HG02852 (cell line): ENCODE results near the gene IL1RAP.

Source experiments
- ATAC-seq: cut with Tn5 transposase; IDR thresholded peaks from one replicate; pipeline ENCODE4 v1.9.1; 2021; ENCODE audit warnings: mild to moderate bottlenecking, moderate library complexity; ENCODE audit not compliant: unreplicated experiment

Gene IL1RAP

GRCh38 chr3:190538288-190538687, 24.4 kb downstream of the IL1RAP start:
- ATAC-seq = no peak

DNA sequence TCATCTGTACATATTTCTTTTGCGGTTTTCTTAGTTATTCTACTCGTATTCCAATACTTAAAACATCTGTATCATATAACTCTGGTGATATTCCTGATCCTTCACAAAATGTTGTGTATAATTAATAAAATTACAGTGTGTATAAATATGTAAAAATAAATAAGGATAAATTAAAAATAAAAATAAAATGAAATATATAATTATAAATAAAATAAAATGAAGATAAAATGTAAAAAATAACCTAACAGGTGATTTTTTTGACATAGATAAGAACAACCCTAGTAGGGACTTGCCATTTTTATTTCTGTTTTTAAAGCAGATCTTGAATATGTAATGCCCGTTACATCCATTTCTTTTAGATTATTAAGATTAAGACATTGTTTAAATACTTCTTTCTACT, 25.6 kb downstream of the IL1RAP start:
- ATAC-seq = no peak

DNA sequence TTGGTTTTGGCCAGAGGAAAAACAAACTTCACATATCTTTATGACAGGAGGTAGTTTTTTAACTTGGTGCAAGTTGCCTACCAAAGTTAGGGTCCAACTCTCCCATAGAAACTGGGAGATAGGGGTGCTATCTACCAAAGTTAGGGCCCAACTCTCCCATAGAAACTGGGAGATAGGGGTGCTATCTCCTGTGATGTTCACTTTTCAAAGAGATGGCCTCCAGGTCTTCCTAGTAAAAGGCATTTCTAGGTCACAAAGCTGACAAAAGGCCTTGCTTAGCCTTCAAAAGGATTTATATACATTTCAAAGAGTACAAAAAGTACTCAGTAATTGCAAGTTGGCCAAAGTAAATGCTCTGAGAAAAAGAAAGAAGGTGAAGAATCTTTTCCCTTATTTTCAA, 27.1 kb downstream of the IL1RAP start:
- no peak for ATAC-seq

DNA sequence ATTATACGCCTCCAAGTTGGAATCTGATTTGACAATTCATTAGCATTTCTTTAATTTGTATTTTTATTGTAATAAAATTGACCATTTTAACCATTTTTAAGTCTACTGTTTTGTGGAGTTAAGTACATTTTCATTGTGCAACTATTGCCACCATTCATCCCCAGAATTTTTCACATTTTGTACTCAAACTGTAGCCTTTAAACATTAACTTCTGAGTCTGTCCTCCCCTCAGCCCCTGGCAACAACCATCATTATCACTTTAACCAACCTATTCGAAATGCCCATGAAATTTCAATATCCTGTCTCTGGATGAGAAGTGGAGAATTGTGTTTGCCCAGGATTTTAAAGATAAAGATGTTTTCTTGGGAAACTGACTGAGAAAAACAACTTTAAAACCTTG, 27.7 kb downstream of the IL1RAP start:
- ATAC-seq = no peak

DNA sequence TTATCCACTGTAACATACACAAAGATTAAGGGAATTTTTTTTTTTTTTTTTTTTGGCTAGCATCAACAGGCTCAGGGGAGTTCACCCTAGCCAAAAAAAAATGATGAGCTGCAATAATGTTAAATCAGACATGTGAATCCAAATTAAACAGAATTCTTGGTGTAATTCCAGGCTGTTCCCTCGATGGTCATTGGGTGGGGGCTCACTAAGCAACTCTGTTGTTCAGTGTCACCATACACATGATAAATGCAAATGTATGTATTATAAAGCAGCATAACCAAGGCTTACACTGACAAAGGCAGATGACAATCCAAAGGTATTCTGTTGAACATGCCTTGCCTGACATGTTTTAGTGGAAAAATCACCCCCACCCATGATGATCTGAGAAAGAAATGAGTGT, 29.0 kb downstream of the IL1RAP start:
- no peak for ATAC-seq

GRCh38 chr3:190543671-190544070, 29.8 kb downstream of the IL1RAP start:
- no peak for ATAC-seq

DNA sequence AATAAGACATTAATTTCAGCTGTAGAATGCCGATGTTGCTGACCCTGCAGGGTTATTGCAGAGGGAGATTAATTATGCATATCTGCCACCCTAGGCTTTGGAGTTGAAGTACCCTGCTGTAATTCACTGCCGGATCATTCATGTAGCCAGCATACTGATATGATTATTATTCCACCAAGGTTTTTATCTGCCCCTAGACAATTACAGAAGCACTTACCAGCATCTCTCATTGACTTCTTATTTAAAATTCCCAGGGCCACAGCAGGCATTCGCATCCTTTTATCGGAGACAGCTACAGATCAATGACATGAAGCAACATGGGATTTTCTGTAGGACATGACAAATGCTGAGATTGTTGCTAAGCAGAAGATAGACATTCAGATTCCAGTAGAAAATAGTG, 31.3 kb downstream of the IL1RAP start:
- no peak for ATAC-seq

DNA sequence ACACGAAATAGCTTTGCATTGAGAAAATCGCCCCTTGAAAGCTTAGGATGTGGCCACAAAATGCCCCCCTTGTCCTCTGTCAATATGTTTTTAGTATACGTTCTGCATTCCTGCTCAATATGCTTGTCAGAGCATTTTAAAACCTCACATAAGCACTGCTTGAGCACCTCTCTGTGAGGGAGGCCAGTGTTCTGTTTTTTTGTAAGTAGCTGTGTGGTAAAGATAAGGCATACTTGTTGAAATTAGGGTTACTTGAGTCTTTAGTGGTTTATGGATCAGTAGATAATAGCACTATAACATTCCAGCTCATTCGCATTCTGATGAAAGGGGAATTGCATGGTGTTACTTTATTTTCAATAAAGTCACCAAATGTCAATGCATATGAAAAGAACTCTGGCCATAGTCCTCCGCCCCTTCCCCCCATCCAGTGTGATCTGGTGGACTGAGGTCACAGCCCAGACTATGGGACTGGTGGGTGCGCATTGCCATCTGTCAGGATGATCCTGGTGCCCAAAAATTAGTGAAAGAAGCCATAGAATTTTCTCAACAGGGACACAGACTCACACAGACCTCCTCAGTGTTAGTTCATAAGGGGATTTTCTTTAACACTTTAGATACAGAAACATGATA, 33.1 kb downstream of the IL1RAP start:
- no peak for ATAC-seq

DNA sequence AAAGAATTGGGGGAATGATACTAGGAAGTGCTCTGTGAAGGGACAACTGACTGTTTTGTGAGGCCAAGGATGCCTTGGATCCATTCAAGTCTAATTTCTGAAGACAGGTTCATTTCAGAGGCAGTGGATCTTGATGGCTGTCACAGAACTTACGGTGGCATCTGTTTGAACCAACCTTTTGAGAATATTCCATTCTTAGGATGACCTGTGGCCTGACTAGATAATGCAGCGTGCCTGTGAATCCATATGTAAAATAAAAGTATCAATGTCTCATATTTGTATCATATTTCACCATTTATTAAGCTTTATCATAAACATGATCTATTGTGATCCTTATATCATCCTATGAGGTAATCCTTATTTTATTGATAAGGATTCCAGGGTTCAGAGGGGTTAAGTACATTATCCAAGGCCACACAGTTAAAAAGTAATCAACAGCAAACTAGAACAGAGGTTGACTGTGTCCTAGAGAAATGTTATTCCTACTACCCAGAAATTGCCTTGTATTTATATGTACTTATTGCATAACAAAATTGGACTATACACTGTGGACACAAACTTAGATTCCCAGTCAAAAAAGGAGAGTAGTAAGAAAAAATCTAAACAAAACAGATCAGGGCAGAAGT, 34.3 kb downstream of the IL1RAP start:
- ATAC-seq = no peak

- no peak for ATAC-seq
Measured at GRCh38 chr3:190552021-190552420, 38.1 kb downstream of the IL1RAP start.

- no peak for ATAC-seq
Measured at GRCh38 chr3:190552969-190553759, 39.3 kb downstream of the IL1RAP start.

DNA sequence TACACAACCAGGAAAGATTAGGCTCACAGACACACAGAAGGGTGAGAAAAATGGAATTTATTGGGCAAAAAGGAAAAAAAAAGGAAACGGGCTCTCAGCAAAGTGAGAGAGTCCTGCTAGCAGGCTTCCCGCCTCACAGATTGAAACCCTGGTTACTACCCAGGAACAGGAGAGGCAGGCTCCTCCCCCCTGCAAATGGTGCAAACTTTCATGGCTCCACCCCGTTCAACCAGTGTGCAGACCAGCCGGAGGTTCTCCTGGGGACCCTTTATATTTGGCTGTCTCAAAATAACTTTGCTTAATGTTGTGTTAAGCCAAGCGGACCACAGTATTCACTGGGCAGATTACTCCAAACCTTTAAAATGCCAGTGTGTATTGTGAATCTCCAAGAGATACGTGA, 40.3 kb downstream of the IL1RAP start:
- no peak for ATAC-seq

GRCh38 chr3:190556351-190556750, 42.5 kb downstream of the IL1RAP start:
- ATAC-seq = no peak

DNA sequence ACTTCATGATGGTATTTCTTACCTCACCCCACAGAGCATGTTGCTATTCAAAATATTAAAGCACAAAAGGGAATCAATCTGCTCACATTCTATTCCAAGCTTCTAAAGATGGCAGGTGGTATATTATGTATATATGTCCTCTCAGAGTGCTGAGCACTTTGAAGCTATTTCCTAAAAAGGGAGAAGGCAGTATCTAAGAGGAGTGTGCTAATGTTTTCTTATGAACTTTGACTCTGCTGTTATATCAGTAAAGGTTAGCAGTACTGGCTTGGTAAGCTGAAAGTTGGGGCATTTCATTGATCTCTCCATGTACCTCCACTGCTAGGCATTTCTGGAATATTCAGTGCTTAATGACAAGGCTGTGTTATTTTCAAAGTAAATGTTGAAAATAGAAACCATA, 43.4 kb downstream of the IL1RAP start:
- ATAC-seq = no peak

DNA sequence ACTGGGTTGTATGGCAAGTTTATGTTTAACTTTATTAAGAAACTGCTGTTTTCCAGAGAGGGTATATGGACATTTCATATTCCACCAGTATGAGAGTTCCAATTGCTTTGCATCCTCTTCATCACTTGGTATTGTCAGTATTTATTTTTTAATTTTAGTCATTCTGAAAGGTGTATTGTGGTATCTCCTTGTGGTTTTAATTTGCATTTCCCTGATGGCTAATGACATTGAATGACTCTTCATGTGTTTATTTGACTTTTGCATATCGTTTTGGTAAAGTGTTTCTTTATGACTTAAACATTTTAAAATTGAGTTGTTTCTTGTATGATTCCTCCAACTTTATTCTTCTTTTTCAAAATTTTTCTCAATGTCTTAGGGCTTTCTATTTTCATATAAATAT, 44.4 kb downstream of the IL1RAP start:
- no peak for ATAC-seq

DNA sequence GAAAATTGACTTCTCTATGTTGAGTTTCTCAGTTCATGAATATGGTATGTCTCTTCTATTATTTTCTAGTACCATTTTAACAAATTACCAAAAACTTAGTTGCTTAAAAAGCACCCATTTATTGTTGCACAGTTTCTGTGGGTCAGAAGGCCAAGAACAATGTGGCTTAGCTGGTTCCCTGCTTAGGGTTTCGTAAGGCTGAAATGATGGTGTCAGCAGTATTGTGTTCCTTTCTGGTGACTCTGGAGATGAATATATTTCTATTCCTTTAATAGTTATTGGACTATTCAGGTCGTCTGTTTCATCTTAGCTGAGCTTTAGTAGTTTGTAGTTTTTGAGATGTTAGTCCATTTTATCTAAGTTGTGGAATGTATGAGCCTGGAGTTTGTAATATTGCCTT, 44.9 kb downstream of the IL1RAP start:
- ATAC-seq = no peak

DNA sequence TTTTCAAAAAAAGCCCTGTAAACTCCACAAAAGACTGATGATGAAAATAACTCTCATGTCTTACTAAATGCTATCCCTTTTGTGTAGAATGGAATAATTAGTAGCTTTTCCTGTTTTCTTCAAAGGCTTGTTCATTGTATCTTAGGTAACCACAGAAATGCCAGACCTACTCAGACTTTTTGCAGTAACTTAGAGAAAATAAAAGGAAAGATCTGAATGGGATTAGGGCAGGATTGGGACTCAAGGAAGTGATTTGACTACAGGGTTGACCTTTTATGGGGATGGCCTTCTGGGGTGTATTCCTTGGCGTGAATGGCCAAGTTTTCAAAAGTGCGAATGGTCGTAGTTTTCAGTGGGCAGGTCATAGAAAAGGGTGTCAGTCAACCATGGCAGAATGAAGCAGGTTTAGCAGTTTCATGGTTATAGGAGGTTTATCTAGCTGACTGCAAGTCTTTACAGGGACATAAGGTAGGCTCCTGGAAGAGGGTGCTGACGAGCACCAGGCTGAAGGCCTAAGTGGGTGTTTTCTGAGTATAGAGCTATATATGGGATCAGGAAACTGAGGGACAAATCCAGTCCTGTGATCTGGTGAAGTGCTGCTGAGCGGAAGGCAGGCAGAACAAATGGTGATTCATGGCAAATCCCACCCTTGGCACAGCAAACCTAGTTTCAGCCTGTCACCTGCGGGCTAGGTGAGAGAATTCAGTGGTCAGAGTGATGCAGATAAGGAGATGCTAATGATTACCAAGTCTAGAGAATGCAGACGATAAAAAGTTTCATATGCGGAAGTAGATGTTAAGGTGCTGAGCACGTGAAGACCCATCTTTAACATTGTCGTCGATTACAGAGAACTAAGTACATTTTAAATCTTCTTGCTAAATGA, 46.4 kb downstream of the IL1RAP start:
- no peak for ATAC-seq

- ATAC-seq = no peak
Measured at GRCh38 chr3:190562866-190563510, 49.1 kb downstream of the IL1RAP start.

- no peak for ATAC-seq
Measured at GRCh38 chr3:190564175-190564574, 50.3 kb downstream of the IL1RAP start.

DNA sequence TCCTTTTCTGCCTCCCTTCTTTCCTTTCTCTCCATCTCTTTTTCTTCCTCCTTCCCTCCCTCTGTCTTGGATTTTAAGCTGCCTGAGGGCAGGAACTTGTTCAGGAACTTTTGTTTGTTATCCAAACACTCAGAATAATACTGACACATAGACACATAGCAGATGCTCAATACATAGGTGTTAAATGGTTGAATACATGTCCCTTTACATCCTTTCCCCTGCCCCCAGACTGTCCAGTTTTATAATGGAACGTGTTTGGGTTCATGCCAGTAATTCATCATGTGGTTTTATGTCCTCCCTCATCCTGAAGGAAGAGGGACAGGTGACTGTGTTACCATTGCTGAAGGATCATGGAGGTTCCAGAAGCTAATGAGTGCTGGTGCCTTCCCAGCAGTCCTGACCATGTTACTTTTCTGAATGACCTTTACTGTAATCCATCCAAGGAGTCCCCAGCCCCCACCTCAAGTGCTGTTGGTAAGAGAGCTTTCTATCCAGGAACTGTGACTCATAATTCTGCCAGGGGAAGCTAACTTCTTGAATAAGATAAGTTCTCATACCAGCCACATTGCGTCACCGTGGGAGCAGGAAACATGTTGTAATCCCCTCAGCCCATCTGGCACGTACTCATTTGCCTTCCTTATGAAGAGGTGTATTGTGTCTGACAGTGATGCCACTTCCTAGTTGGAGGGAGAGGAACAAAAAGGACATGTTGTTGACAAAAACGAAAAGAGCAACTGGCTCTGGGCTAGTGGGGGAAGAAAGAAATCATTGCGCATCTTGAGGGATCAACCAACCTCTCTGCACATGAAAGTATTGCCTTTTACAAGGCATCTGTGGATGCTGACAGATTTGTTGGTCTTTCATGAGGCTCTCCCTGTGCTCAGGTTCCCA, 52.4 kb downstream of the IL1RAP start:
- ATAC-seq = no peak
